ENCODE results near the gene GABBR2.
"Not testable (repeated sequence)": the region's sequence is repeated elsewhere in the genome, so short reads cannot be mapped to it uniquely, and the experiment has no call there.

The GABBR2 gene

DNA sequence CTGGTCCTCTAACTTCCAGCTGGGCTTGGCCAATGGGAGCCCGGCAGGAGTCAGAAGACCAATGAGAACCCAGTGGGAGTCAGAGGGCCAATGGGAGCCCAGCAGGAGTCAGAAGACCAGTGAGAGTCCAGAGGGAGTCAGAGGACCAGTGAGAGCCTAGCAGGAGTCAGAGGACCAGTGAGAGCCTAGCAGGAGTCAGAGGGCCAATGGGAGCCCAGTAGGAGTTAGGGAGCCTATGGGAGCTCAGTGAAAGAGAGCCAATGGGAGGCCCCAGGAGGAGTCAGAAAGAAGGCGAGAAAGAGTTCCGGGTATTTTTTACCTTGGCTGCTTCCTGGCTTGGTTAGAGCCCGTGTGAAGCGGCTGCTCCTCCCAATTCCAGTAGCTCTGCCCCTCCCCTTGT, 191.0 kb downstream of the GABBR2 start:
- FAIRE-seq = no peak

GRCh38 chr9:98516897-98517503, 191.7 kb downstream of the GABBR2 start:
- DNase-seq (ENCODE audit: low spot score) (no peak), FAIRE-seq (no peak)

More for the DNA sequence above, 191.0 kb downstream of the GABBR2 start:
- no peak for DNase-seq (ENCODE audit: low spot score)

DNA sequence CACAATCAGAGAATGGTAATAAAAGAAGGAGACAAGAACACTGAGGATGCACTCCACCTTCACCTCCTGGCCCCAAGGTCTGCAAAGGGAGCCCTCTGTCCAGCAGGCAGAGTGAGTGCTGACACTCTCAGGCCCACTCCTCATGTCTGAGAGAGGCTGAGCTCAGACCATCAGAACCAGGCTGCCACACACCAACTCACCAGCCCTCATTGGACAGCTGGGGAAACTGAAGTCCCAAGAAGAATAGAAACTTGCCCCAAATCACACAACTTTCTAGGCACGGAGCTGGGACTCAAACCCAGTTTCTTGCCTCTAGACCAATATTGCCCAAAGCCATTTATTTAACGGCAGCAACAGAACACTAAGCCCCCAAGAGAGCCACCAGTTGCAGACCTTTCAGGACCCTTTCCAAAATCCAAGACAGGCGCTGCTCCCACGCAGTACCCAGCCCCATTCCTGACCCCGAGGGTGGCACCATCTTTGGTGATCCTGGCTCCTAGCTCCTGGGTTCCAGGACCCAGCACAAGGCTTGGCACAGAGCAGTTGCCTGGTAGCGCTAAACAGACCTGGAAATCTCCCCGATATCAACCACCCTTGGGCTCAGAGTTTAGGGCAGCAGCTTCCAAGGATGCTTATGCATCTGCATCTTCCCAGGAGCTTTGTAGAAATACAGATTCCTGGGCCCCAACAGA, 192.4 kb downstream of the GABBR2 start:
- FAIRE-seq (no peak), DNase-seq (ENCODE audit: low spot score) (no peak)

DNA sequence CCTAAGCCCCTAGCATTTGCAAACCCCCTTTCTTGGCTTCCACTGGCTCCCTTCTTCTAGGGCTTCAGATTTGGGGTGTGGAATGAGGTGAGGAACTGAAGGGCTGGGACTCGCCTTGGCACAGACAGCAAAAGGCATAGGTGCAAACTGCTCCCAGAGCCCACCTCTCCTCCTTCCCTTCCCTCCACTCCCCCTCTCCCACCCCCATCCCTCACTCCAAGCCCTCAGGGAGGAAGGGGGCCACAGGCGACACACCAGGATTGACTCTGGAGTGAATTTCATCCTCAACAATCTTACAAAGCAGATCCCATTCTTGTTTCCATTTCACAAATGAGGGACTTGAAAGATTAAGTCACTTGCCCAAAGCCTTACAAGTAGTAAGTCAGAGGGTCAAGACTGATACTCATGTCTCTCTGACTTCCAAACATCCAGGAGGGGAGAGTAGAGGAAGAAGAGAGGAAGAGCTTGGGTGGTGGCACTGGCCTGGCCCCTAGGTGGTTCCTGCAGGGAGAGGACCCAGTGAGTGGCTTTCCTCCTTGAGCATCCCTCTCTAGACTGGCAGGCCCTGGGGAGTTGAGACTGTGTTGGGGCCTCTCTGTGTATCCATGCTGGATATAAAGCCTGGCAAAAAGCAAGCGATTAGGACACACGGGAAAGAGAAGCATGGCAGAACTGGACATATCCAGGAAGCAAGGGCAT, 193.1 kb downstream of the GABBR2 start:
- DNase-seq (ENCODE audit: low spot score) (no peak), FAIRE-seq (no peak)

GRCh38 chr9:98514841-98515240, 193.9 kb downstream of the GABBR2 start:
- DNase-seq (ENCODE audit: low spot score) = no peak
- FAIRE-seq = no peak

GRCh38 chr9:98508217-98508919, 200.4 kb downstream of the GABBR2 start:
- FAIRE-seq = not testable (repeated sequence)

GRCh38 chr9:98506422-98507054, 202.2 kb downstream of the GABBR2 start:
- DNase-seq (ENCODE audit: low spot score) (no peak), FAIRE-seq (no peak)

More at GRCh38 chr9:98508217-98508919, 200.4 kb downstream of the GABBR2 start:
- DNase-seq (ENCODE audit: low spot score) = not testable (repeated sequence)

GRCh38 chr9:98504298-98505282, 204.1 kb downstream of the GABBR2 start:
- DNase-seq (ENCODE audit: low spot score) (no peak), FAIRE-seq (no peak)

- DNase-seq (ENCODE audit: low spot score) (no peak), FAIRE-seq (no peak)
These were observed 204.9 kb downstream of the GABBR2 start for GRCh38 chr9:98503867-98504266.

GRCh38 chr9:98502976-98503325, 205.8 kb downstream of the GABBR2 start:
- DNase-seq (ENCODE audit: low spot score) (no peak), FAIRE-seq (no peak)

DNA sequence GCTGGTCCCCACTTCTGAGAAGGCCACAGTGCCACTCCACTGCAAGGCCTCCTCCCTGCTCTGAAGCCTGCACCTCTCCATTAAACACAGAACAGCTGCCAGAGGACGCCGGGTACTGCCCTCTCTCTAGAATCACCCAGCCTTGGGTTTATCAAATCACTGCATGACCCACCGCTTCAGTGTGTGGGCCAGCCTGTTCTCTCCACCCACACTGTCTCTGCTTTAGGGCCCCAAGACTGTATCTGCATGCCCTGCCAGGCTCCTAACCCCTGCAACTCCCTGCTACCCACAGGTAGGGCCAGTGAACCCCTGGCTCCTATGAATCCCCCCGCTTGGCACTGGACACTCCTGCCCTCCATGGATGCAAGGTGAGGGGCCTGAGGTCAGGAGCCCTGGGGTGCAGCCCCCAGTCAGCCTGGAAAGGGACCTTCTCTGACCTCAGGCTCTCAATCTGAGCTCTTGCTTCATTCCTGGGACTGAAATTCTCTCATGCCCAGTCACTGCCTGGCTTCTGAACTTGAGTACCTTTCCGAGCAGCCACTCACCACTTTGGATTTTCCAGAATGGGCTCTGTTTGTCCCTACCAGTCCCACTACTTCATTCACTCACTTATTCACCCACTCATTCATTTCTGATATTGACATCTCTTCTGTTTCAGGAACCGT, 206.3 kb downstream of the GABBR2 start:
- no peak for FAIRE-seq
- DNase-seq (ENCODE audit: low spot score) = no peak

GRCh38 chr9:98501819-98502218, 206.9 kb downstream of the GABBR2 start:
- no peak for FAIRE-seq
- DNase-seq (ENCODE audit: low spot score) = no peak

DNA sequence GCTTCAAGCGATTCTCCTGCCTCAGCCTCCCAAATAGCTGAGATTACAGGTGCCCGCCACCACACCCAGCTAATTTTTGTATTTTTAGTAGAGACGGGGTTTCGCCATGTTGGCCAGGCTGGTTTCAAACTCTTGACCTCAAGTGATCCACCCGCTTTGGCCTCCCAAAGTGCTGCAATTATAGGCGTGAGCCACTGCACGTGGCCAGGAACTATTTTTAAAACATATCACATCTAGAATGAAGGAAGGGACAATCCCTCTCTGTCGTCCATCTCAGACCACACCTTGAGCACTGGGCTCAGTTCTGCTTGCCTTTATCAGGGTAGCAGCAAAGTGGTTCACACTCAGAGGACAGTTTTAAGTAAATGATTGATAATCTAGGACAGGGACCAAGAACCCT, 207.5 kb downstream of the GABBR2 start:
- not testable (repeated sequence) for DNase-seq (ENCODE audit: low spot score); FAIRE-seq

- DNase-seq (ENCODE audit: low spot score) (no peak), FAIRE-seq (no peak)
These were observed 208.3 kb downstream of the GABBR2 start for GRCh38 chr9:98500337-98500919.

GRCh38 chr9:98495530-98495929, 213.2 kb downstream of the GABBR2 start:
- DNase-seq (ENCODE audit: low spot score) = no peak
- no peak for FAIRE-seq

- no peak for FAIRE-seq
- no peak for DNase-seq (ENCODE audit: low spot score)
These were observed 213.9 kb downstream of the GABBR2 start for GRCh38 chr9:98494852-98495251.

DNA sequence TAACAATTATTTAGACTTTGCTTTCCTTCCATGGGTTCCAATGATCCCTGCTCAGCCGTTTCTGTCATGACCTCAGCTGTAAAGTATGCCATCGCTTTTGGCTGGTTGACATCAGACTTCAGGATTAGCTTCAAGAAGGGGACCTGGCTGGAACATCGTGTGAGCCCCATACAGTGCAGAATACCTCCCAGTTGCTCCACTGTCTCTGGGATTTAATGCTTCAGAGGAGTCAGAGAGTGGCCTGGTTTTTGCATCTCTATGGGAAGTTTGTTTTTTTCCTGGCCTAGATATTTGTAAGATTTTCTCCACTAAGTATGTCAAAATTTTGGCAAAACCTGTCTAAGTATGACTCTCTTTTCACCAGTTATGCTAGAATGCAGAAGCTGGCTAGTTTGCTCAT, 216.9 kb downstream of the GABBR2 start:
- FAIRE-seq (no peak), DNase-seq (ENCODE audit: low spot score) (peak; percentile 35)

GRCh38 chr9:98491231-98491651, 217.5 kb downstream of the GABBR2 start:
- FAIRE-seq (no peak), DNase-seq (ENCODE audit: low spot score) (no peak)

DNA sequence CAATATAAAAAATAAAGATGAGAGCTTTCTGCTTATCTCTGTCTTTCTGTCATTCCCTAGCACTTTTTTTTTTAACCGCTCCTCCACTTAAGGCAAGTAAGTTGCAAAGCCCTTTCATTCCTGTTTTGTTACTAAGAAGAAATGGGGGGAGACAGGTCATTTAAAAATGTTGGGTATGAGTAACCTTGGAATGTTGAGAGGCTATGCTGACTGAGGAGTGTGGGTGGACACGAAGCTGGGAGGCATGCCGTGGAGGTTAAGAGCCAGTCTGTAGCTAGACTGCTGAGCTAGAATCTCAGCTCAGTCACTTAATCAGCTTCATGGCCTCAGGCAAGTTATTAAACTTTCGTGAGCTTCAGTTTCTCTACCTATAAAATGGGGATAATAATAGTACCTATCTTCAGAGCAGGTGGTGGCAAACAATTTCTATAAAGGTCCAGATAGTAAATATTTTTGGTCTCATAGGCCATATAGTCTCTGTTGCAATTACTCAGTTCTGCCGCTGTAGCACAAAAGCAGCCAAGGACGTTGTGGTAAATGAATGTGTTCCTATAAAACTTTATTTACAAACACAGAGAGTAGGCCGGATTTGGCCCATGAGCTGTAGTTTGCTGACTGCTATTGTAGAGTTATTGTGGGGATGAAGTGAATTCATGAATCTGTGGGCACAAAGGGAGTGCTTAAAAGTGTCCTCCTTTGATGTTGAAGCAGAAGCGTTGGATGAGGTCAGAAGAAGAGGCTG, 220.0 kb downstream of the GABBR2 start:
- DNase-seq (ENCODE audit: low spot score) (peak; percentile 88), FAIRE-seq (peak; percentile 25)

Data from RCC 7860 (cell line).